Calu3 (cell line): ENCODE data around the gene ASIC2. TPM values are rescaled to one million over a fixed set of nuclear protein-coding genes. Genes with fewer than 3 reads are reported as not detected.

Experiments used
- BruUV-seq: library from RNA; stranded (reverse); fragments of 400-500 nt; replicated peaks from 2 replicates; lab custom pipeline; 2021; lab: Mats Ljungman, UMichigan
- CTCF ChIA-PET: fragments of 300-600 bp; sonication (Branson Sonifier 250); formaldehyde crosslinking; loops from one replicate; lab custom pipeline; 2022; ENCODE audit warnings: antibody characterized with exemption; lab: Charles Lee
- DNase-seq: peaks from one replicate; pipeline ENCODE4 v3.0.0; 2022
- H3K27ac Mint-ChIP-seq: one replicate; pipeline ENCODE4 v1.8.0; 2022; ENCODE audit warnings: mixed read lengths; ENCODE audit not compliant: unreplicated experiment
- H3K27me3 Mint-ChIP-seq: one replicate; pipeline ENCODE4 v1.8.0; 2022; ENCODE audit warnings: mixed read lengths; ENCODE audit not compliant: unreplicated experiment
- H3K36me3 Mint-ChIP-seq: one replicate; pipeline ENCODE4 v1.8.0; 2022; ENCODE audit warnings: mild to moderate bottlenecking, moderate library complexity, mixed read lengths; ENCODE audit not compliant: insufficient read depth, unreplicated experiment
- H3K4me1 Mint-ChIP-seq: one replicate; pipeline ENCODE4 v1.8.0; 2022; ENCODE audit warnings: mild to moderate bottlenecking, low read depth, mixed read lengths; ENCODE audit not compliant: unreplicated experiment
- H3K4me3 Mint-ChIP-seq: one replicate; pipeline ENCODE4 v1.8.0; 2022; ENCODE audit warnings: mild to moderate bottlenecking, low read depth, moderate library complexity, mixed read lengths; ENCODE audit not compliant: unreplicated experiment
- H3K9me3 Mint-ChIP-seq: one replicate; pipeline ENCODE4 v1.8.0; 2022; ENCODE audit warnings: low read depth, mixed read lengths; ENCODE audit not compliant: unreplicated experiment
- CTCF ChIP-seq: fragments of 200-600 bp; IDR thresholded peaks from one replicate; pipeline ENCODE4 v1.8.0; 2022; ENCODE audit warnings: antibody characterized with exemption; ENCODE audit not compliant: unreplicated experiment
- intact Hi-C: fragments of 100-400 bp; cut with micrococcal nuclease; formaldehyde crosslinking; loops from one replicate; pipeline ENCODE4 v1.10.0; 2022; ENCODE audit not compliant: unreplicated experiment
- total RNA-seq: library from RNA; stranded (reverse); gene quantifications from 2 replicates; pipeline ENCODE4 v1.2.3, GENCODE V29; 2022

ASIC2 gene
- total RNA-seq, 1 experiment from 2014 or later = not detected

GRCh38 chr17:33054412-33054811, 238.7 kb downstream of the ASIC2 start:
- CTCF ChIA-PET = no interaction called here
- no peak overlapping the region for H3K27ac Mint-ChIP-seq
- peaks cover 66% of the 10 kb centered on the region for H3K27me3 Mint-ChIP-seq
- H3K9me3 Mint-ChIP-seq = no peaks in the 10 kb centered on the region
- peaks cover 9% of the 10 kb centered on the region for H3K4me1 Mint-ChIP-seq
- BruUV-seq = no TSS peak
- H3K4me3 Mint-ChIP-seq = no peak overlapping the region
- TF ChIP-seq CTCF = no peak
- DNase-seq = no peak
- intact Hi-C loops = no loop called here
- H3K36me3 Mint-ChIP-seq = peaks cover 5% of the 10 kb centered on the region

GRCh38 chr17:33053676-33054075, 239.4 kb downstream of the ASIC2 start:
- DNase-seq = no peak
- H3K9me3 Mint-ChIP-seq = no peaks in the 10 kb centered on the region
- intact Hi-C loops = no loop called here
- CTCF ChIA-PET = no interaction called here
- no peak overlapping the region for H3K27ac Mint-ChIP-seq
- H3K4me1 Mint-ChIP-seq = peaks cover 9% of the 10 kb centered on the region
- H3K4me3 Mint-ChIP-seq = no peak overlapping the region
- H3K36me3 Mint-ChIP-seq = peaks cover 5% of the 10 kb centered on the region
- no peak for TF ChIP-seq CTCF
- no TSS peak for BruUV-seq
- peaks cover 74% of the 10 kb centered on the region for H3K27me3 Mint-ChIP-seq

- intact Hi-C loops = no loop called here
Measured at GRCh38 chr17:33052856-33053255, 240.2 kb downstream of the ASIC2 start.

GRCh38 chr17:33050611-33051140, 242.4 kb downstream of the ASIC2 start:
- no TSS peak for BruUV-seq
- no peak overlapping the region for H3K4me3 Mint-ChIP-seq
- CTCF ChIA-PET = no interaction called here
- peaks cover 100% of the 10 kb centered on the region for H3K27me3 Mint-ChIP-seq
- no peaks in the 10 kb centered on the region for H3K9me3 Mint-ChIP-seq
- intact Hi-C loops = no loop called here
- TF ChIP-seq CTCF = no peak
- no peak for DNase-seq
- no peak overlapping the region for H3K27ac Mint-ChIP-seq
- H3K36me3 Mint-ChIP-seq = no peaks in the 10 kb centered on the region
- peaks cover 9% of the 10 kb centered on the region for H3K4me1 Mint-ChIP-seq

More at GRCh38 chr17:33052856-33053255, 240.2 kb downstream of the ASIC2 start:
- Mint-ChIP-seq H3K4me3 (no peak overlapping the region), H3K9me3 (no peaks in the 10 kb centered on the region), H3K27me3 (peaks cover 82% of the 10 kb centered on the region), H3K36me3 (peaks cover 5% of the 10 kb centered on the region), H3K4me1 (peaks cover 9% of the 10 kb centered on the region), H3K27ac (no peak overlapping the region)
- DNase-seq = no peak
- CTCF ChIA-PET = no interaction called here
- TF ChIP-seq CTCF = no peak
- BruUV-seq = no TSS peak
